ENCODE measurements around the gene OR9I1. TPM values are rescaled to one million over a fixed set of nuclear protein-coding genes. Genes with fewer than 3 reads are reported as not detected.

OR9I1 gene
- total RNA-seq, 1 donor from 2014 or later = not detected

DNA sequence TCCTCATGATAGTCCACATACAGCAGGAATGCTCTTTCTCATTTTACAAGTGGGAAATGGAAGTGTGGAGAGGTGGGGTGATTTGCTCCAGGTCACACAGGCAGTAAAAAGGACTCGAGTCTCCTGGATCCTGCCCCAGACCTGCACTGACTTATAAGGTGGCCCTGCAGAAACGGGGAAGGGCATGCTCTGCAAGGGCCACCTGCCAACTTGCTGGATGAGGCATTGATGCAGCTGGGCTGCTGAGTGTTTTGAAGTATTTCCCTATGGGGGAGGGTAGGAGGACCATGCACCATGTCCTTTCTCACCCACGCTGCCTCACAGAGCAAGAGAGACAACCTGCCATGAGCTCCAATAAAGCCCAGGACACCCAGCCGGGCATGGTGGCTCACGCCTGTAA is 57.6 kb downstream of the OR9I1 start:
- no peak overlapping the region for H3K27ac ChIP-seq
- TF ChIP-seq, protein P1, sequence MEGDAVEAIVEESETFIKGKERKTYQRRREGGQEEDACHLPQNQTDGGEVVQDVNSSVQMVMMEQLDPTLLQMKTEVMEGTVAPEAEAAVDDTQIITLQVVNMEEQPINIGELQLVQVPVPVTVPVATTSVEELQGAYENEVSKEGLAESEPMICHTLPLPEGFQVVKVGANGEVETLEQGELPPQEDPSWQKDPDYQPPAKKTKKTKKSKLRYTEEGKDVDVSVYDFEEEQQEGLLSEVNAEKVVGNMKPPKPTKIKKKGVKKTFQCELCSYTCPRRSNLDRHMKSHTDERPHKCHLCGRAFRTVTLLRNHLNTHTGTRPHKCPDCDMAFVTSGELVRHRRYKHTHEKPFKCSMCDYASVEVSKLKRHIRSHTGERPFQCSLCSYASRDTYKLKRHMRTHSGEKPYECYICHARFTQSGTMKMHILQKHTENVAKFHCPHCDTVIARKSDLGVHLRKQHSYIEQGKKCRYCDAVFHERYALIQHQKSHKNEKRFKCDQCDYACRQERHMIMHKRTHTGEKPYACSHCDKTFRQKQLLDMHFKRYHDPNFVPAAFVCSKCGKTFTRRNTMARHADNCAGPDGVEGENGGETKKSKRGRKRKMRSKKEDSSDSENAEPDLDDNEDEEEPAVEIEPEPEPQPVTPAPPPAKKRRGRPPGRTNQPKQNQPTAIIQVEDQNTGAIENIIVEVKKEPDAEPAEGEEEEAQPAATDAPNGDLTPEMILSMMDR (IDR thresholded peaks at IDR 0.05) = no peak
- H3K36me3 ChIP-seq = no peaks in the 10 kb centered on the region
- DNase-seq (ENCODE audit: low spot score in 2 of 2) = no peak
- H3K9me3 ChIP-seq = no peaks in the 10 kb centered on the region
- no peak overlapping the region for H3K4me3 ChIP-seq
- no peaks in the 10 kb centered on the region for H3K27me3 ChIP-seq
- intact Hi-C loops (cut with DNase I) = no loop called here
- no peaks in the 10 kb centered on the region for H3K4me1 ChIP-seq

Other genes with a start within 250 kb of the OR9I1 start
- not detected for gene OR9Q1, start 101.6 kb downstream of the OR9I1 start, total RNA-seq
- not detected for gene OR6Q1, start 94.6 kb downstream of the OR9I1 start, total RNA-seq
- gene OR9Q2, start 63.5 kb upstream of the OR9I1 start, total RNA-seq = not detected
- not detected for gene OR1S2, start 78.6 kb upstream of the OR9I1 start, total RNA-seq
- gene OR1S1, start 87.2 kb upstream of the OR9I1 start, total RNA-seq = not detected
- gene OR10Q1, start 103.4 kb upstream of the OR9I1 start, total RNA-seq = not detected
- gene OR10W1, start 142.7 kb upstream of the OR9I1 start, total RNA-seq = not detected
- gene OR5B17, start 233.5 kb upstream of the OR9I1 start, total RNA-seq = not detected